Gastrocnemius medialis (tissue), 4 donors: ENCODE data around the gene KMT2B. TPM values are rescaled to one million over a fixed set of nuclear protein-coding genes. Genes with fewer than 3 reads are reported as not detected.

Source experiments
- ATAC-seq, 2 donors: fragments of 150-250 bp; one replicate each; pipeline ENCODE4 v1.9.1; 2016
- DNase-seq, 2 donors: peaks; one replicate each; pipeline ENCODE4 v3.0.0-alpha.2; 2019
- H3K27ac ChIP-seq, 4 donors: fragments of 200-600 bp; sonication (generic); 1 replicate in 1 of 4; 2 replicates in 3 of 4; pipeline ENCODE4 v1.5.1; 2016 to 2018; ENCODE audit warnings: mild to moderate bottlenecking in 2 of 4, moderate library complexity in 1 of 4
- H3K27me3 ChIP-seq, 3 donors: fragments of 200-600 bp; sonication (generic) in 2 of 3; 1 replicate in 1 of 3; 2 replicates in 2 of 3; pipeline versions ENCODE4 v1.5.1 to v1.6.0; 2016 to 2019; ENCODE audit warnings: mild to moderate bottlenecking in 1 of 3, moderate library complexity in 1 of 3
- H3K36me3 ChIP-seq, 2 donors: fragments of 200-600 bp; sonication (generic) in 1 of 2; one replicate each; pipeline ENCODE4 v1.5.1; 2017 to 2018
- H3K4me1 ChIP-seq, 2 donors: fragments of 200-600 bp; sonication (generic) in 1 of 2; one replicate each; pipeline ENCODE4 v1.5.1; 2016 to 2017; ENCODE audit warnings: mild to moderate bottlenecking in 2 of 2
- H3K4me3 ChIP-seq, 4 donors: fragments of 200-600 bp; sonication (generic) in 3 of 4; 1 replicate in 1 of 4; 2 replicates in 3 of 4; pipeline ENCODE4 v1.5.1; 2016 to 2019; ENCODE audit warnings: mild to moderate bottlenecking in 2 of 4
- H3K9me3 ChIP-seq, 3 donors: fragments of 200-600 bp; sonication (generic) in 2 of 3; 1 replicate in 1 of 3; 2 replicates in 2 of 3; pipeline ENCODE4 v1.5.1; 2016 to 2019
- POLR2A ChIP-seq, 2 donors: fragments of 450-650 bp; IDR thresholded peaks; one replicate each; pipeline ENCODE4 v1.6.1; 2017; ENCODE audit warnings: antibody characterized with exemption in 2 of 2, mild to moderate bottlenecking in 2 of 2, moderate library complexity in 2 of 2
- in situ Hi-C, 4 donors: fragments of 200-750 bp; cut with MboI; loops; one replicate each; pipeline versions ENCODE4 v1.15.0 to v1.8.0; 2017; ENCODE audit warnings: low sequenced_read_pairs in 4 of 4
- intact Hi-C: fragments of 100-400 bp; cut with DNase I; formaldehyde crosslinking; loops from one replicate; pipeline ENCODE4 v1.15.1; 2023; ENCODE audit warnings: low total_unique reads
- total RNA-seq, 4 donors: library from RNA; depleted of rRNA; stranded (reverse); fragments of >200 nt; gene quantifications; one replicate each; pipeline versions ENCODE4 v1.1.0 to v1.2.3, GENCODE V29; 2016
- TF ChIP-seq, protein P1 (sequence below), 5 experiments: fragments of 450-650 bp in 3 of 5; fragments of 200-600 bp in 2 of 5; sonication (generic) in 2 of 5; IDR thresholded peaks in 4 of 5; conservative IDR thresholded peaks in 1 of 5; 1 replicate in 4 of 5; 2 replicates in 1 of 5; pipeline ENCODE4 v1.5.1; 2016 to 2019; ENCODE audit warnings: antibody characterized with exemption in 5 of 5, mild to moderate bottlenecking in 3 of 5, moderate library complexity in 3 of 5

The KMT2B gene
- total RNA-seq, 4 donors from 2014 or later, result 9.3 to 39.0 (median 16.8) TPM

DNA sequence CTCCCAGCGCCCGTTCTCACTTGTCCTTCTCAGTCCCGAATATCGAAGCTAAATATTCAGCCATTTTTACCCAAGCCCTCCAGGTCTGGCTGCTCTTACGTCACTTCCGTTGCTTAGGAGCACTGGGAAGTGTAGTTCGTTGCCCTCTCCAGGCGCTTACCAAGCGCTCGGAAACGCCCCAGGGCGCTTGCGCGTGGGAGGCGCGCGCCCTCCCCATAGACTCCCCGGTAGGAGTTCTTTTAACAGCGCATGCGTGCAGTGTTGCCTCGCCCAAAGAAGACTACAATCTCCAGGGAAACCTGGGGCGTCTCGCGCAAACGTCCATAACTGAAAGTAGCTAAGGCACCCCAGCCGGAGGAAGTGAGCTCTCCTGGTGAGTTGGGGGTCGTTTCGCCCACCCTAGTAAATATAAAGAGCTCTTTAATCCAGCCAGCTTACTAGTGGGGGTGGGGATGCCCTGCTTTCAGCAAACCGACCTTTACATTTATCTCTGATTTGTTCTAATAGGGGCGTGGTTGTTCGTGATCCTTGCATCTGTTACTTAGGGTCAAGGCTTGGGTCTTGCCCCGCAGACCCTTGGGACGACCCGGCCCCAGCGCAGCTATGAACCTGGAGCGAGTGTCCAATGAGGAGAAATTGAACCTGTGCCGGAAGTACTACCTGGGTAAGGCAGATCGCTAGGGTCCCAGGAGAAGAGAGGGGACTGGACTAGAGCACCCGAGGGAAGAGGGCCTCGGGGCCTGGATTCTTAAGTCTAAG lies 27.7 kb downstream of the KMT2B start, which contains the start of the genes PSENEN and U2AF1L4:
PSENEN (plus strand) TSS at position 324 of the 759 bp plus-strand sequence; CDS start at position 604, 280 bp downstream.
U2AF1L4 (minus strand) TSS at position 91 of the 759 bp plus-strand sequence; CDS start at position 64, 27 bp downstream.
- Histone ChIP-seq H3K4me3 (peak within 1 kb of the TSS; percentile 78 to 96 (median 86)), H3K27me3 (no peaks in the 10 kb centered on the region), H3K27ac (peak within 1 kb of the TSS; percentile 97 to 99 (median 99)), H3K4me1 (peaks cover 28 to 44% of the 10 kb centered on the region in 2 donors), H3K36me3 (peaks cover 0 to 5% of the 10 kb centered on the region in 2 donors), H3K9me3 (no peaks in the 10 kb centered on the region)
- peak; percentile 49 for TF ChIP-seq POLR2A (IDR thresholded peaks at IDR 0.05)
- TF ChIP-seq, protein P1, sequence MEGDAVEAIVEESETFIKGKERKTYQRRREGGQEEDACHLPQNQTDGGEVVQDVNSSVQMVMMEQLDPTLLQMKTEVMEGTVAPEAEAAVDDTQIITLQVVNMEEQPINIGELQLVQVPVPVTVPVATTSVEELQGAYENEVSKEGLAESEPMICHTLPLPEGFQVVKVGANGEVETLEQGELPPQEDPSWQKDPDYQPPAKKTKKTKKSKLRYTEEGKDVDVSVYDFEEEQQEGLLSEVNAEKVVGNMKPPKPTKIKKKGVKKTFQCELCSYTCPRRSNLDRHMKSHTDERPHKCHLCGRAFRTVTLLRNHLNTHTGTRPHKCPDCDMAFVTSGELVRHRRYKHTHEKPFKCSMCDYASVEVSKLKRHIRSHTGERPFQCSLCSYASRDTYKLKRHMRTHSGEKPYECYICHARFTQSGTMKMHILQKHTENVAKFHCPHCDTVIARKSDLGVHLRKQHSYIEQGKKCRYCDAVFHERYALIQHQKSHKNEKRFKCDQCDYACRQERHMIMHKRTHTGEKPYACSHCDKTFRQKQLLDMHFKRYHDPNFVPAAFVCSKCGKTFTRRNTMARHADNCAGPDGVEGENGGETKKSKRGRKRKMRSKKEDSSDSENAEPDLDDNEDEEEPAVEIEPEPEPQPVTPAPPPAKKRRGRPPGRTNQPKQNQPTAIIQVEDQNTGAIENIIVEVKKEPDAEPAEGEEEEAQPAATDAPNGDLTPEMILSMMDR (IDR thresholded peaks at IDR 0.05 in 4 of 5, conservative IDR thresholded peaks at IDR 0.05 in 1 of 5), result no peak
- ATAC-seq (peak; percentile 76 to 81), DNase-seq (peak; percentile 98 to 99)
- intact Hi-C loops (loop anchor here (1.0 to 10.0 kb wide), 3 partner anchors 28 to 601 kb away; partner anchors contain the start of genes FXYD7, OVOL3, POLR2I and TBCB), in situ Hi-C loops (no loop called here)

DNA sequence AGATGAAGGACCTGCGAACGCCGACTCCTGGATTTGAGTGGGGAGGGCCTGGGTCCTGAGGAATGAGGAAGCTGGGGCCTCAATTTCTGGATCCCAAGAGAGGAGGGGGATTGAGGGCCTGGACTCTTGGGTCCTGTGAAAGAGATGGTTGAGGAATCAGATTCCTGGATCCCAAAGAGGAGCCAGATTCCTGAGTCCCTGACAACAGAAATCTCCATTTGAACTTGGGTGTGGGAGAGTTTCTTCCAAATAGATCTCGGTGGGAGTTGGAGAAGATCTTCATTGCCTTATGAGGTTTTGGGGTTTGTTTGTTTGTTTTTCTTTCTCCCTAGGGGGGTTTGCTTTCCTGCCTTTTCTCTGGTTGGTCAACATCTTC lies 28.3 kb downstream of the KMT2B start:
- ATAC-seq, result no peak
- no peak for DNase-seq
- in situ Hi-C loops (no loop called here), intact Hi-C loops (loop anchor here (10.0 kb wide), 2 partner anchors 369 to 601 kb away; partner anchors contain the start of genes FXYD7, OVOL3, POLR2I and TBCB)
- Histone ChIP-seq H3K27me3 (no peaks in the 10 kb centered on the region), H3K4me1 (peaks cover 24 to 40% of the 10 kb centered on the region in 2 donors), H3K4me3 (peak overlapping the region; percentile 78 to 96 (median 86)), H3K9me3 (no peaks in the 10 kb centered on the region), H3K36me3 (peaks cover 0 to 6% of the 10 kb centered on the region in 2 donors), H3K27ac (peak overlapping the region; percentile 97 to 99 (median 99))
- TF ChIP-seq POLR2A (IDR thresholded peaks at IDR 0.05), result no peak
- TF ChIP-seq, protein P1 (IDR thresholded peaks at IDR 0.05 in 4 of 5, conservative IDR thresholded peaks at IDR 0.05 in 1 of 5), result no peak

DNA sequence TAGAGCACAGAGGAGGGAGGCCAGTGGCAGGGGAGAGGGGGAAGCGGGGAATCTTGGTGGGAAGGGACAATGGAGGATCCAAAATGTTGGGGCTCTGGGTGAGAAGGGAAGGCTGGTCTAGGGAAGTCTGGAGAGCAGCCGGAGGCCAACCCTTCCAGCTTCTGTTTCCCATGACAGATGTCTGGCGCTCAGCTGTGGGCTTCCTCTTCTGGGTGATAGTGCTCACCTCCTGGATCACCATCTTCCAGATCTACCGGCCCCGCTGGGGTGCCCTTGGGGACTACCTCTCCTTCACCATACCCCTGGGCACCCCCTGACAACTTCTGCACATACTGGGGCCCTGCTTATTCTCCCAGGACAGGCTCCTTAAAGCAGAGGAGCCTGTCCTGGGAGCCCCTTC lies 28.7 kb downstream of the KMT2B start:
- Histone ChIP-seq H3K4me1 (peaks cover 23 to 37% of the 10 kb centered on the region in 2 donors), H3K36me3 (peaks cover 0 to 9% of the 10 kb centered on the region in 2 donors), H3K4me3 (peak overlapping the region in 2 of 4 donors; percentile 78 to 96), H3K27ac (peak overlapping the region; percentile 97 to 99 (median 99)), H3K27me3 (no peaks in the 10 kb centered on the region), H3K9me3 (no peaks in the 10 kb centered on the region)
- no peak for DNase-seq
- intact Hi-C loops, result loop anchor here (10.0 kb wide), 2 partner anchors 368 to 602 kb away; partner anchors contain the start of genes FXYD7, OVOL3, POLR2I and TBCB
- ATAC-seq, result no peak
- TF ChIP-seq, protein P1 (IDR thresholded peaks at IDR 0.05 in 4 of 5, conservative IDR thresholded peaks at IDR 0.05 in 1 of 5), result no peak
- TF ChIP-seq POLR2A (IDR thresholded peaks at IDR 0.05), result no peak
- in situ Hi-C loops, result no loop called here

DNA sequence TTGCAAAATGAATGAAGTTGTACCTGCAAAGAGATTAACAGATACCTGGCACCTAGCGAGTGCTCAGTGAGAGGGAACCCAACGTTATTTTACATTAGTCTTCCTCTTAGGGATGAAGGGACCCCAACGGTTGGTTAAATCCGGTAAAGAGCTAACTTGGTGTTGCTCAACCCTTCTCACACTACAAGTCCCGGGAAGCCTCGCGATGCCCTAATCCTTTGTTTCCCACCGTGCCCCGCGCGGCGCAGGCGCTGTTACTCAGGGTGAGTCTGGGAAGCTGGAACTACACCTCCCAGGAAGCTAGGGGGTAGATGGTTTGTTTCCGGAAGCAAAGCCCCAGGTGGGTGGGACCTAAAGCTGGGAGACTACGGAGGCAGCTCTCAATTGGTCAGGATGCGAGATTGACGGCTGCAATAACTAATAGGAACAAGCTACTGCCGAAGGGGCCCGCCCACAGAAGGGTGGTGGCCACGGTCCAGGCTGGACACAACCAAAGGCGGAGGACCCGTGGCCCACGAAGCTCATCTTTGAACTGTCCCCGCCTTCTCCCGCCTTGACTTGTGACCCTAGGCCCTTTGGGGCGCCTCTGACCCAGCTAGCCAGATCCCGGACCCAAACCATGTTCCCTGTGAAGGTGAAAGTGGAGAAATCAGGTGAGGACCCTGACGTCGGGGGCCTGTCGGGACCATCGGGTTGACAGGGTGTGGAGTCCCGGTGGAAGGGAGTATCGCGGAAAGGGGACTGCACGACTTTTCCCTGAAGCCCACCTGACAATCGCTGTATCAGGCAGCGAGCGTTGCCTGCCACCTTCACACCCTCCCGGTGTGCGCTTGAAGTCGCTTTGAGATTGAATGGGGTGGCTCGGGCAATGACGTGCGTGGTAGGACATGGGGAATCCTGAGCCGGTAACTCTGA lies 30.6 kb downstream of the KMT2B start, which contains the start of gene LIN37:
LIN37 (plus strand) TSS at position 471 of the 915 bp plus-strand sequence; CDS start at position 620, 149 bp downstream.
- Histone ChIP-seq H3K27me3 (no peaks in the 10 kb centered on the region), H3K36me3 (peaks cover 0 to 22% of the 10 kb centered on the region in 2 donors), H3K27ac (peak within 1 kb of the TSS; percentile 89 to 94 (median 92)), H3K9me3 (no peaks in the 10 kb centered on the region), H3K4me1 (peaks cover 23 to 37% of the 10 kb centered on the region in 2 donors), H3K4me3 (peak within 1 kb of the TSS; percentile 87 to 98 (median 92))
- DNase-seq (peak; percentile 99 to 100), ATAC-seq (peak; percentile 87 to 92)
- intact Hi-C loops (loop anchor here (10.0 kb wide), 2 partner anchors 366 to 604 kb away; partner anchors contain the start of genes FXYD7, OVOL3, POLR2I and TBCB), in situ Hi-C loops (no loop called here)
- TF ChIP-seq POLR2A (IDR thresholded peaks at IDR 0.05), result peak; percentile 95 to 96
- TF ChIP-seq, protein P1 (IDR thresholded peaks at IDR 0.05 in 4 of 5, conservative IDR thresholded peaks at IDR 0.05 in 1 of 5), result peak in 4 of 5 experiments; percentile 42 to 48 (median 44)
